ENCODE results near the gene SPINK1. TPM values are rescaled to one million over a fixed set of nuclear protein-coding genes. Genes with fewer than 3 reads are reported as not detected.

The SPINK1 gene
- total RNA-seq, 1 donor from 2014 or later, result not detected

- H3K4me3 ChIP-seq, result no peak overlapping the region
- no peaks in the 10 kb centered on the region for H3K27me3 ChIP-seq
- H3K36me3 ChIP-seq, result no peaks in the 10 kb centered on the region
- H3K4me1 ChIP-seq, result peaks cover 0 to 3% of the 10 kb centered on the region in 2 donors
- H3K27ac ChIP-seq, result no peak overlapping the region
- no peak for TF ChIP-seq CTCF (IDR thresholded peaks at IDR 0.05)
- no peaks in the 10 kb centered on the region for H3K9me3 ChIP-seq
- intact Hi-C loops (cut with DNase I), result no loop called here
- no peak for DNase-seq (ENCODE audit: low spot score in 2 of 2)
Observed at GRCh38 chr5:147856801-147857200, 25.3 kb upstream of the SPINK1 start.

- H3K36me3 ChIP-seq, result no peaks in the 10 kb centered on the region
- peaks cover 0 to 3% of the 10 kb centered on the region in 2 donors for H3K4me1 ChIP-seq
- no peak for TF ChIP-seq CTCF (IDR thresholded peaks at IDR 0.05)
- intact Hi-C loops (cut with DNase I), result no loop called here
- H3K9me3 ChIP-seq, result no peaks in the 10 kb centered on the region
- H3K27ac ChIP-seq, result no peak overlapping the region
- no peak overlapping the region for H3K4me3 ChIP-seq
- no peaks in the 10 kb centered on the region for H3K27me3 ChIP-seq
- DNase-seq (ENCODE audit: low spot score in 2 of 2), result no peak
Observed at GRCh38 chr5:147855774-147856069, 24.3 kb upstream of the SPINK1 start.

- Histone ChIP-seq H3K27ac (no peak overlapping the region), H3K27me3 (no peaks in the 10 kb centered on the region), H3K9me3 (no peaks in the 10 kb centered on the region), H3K4me3 (no peak overlapping the region), H3K4me1 (peaks cover 0 to 3% of the 10 kb centered on the region in 2 donors), H3K36me3 (no peaks in the 10 kb centered on the region)
- no peak for DNase-seq (ENCODE audit: low spot score in 2 of 2)
- intact Hi-C loops (cut with DNase I), result no loop called here
- TF ChIP-seq CTCF (IDR thresholded peaks at IDR 0.05), result no peak
Observed at GRCh38 chr5:147854894-147855773, 23.7 kb upstream of the SPINK1 start.

- no peak for TF ChIP-seq CTCF (IDR thresholded peaks at IDR 0.05)
- DNase-seq (ENCODE audit: low spot score in 2 of 2), result no peak
- no peaks in the 10 kb centered on the region for H3K9me3 ChIP-seq
- no peak overlapping the region for H3K4me3 ChIP-seq
- intact Hi-C loops (cut with DNase I), result no loop called here
- no peaks in the 10 kb centered on the region for H3K27me3 ChIP-seq
- H3K36me3 ChIP-seq, result no peaks in the 10 kb centered on the region
- no peak overlapping the region for H3K27ac ChIP-seq
- H3K4me1 ChIP-seq, result peaks cover 0 to 3% of the 10 kb centered on the region in 2 donors
Observed at GRCh38 chr5:147854331-147854730, 22.9 kb upstream of the SPINK1 start.

GRCh38 chr5:147853372-147853987 lies 22.0 kb upstream of the SPINK1 start:
- no peaks in the 10 kb centered on the region for H3K9me3 ChIP-seq
- H3K27ac ChIP-seq, result no peak overlapping the region
- no peaks in the 10 kb centered on the region for H3K27me3 ChIP-seq
- H3K4me1 ChIP-seq, result peaks cover 0 to 3% of the 10 kb centered on the region in 2 donors
- intact Hi-C loops (cut with DNase I), result no loop called here
- no peak overlapping the region for H3K4me3 ChIP-seq
- H3K36me3 ChIP-seq, result no peaks in the 10 kb centered on the region
- no peak for DNase-seq (ENCODE audit: low spot score in 2 of 2)
- no peak for TF ChIP-seq CTCF (IDR thresholded peaks at IDR 0.05)
